NCI-H1694 (cell line): ENCODE data around the gene TBCD.
"Not testable (repeated sequence)": the region's sequence is repeated elsewhere in the genome, so short reads cannot be mapped to it uniquely, and the experiment has no call there.

Source experiments
- DNase-seq: peaks from one replicate; lab custom pipeline; 2025; lab: John Stamatoyannopoulos, UW

TBCD gene

DNA sequence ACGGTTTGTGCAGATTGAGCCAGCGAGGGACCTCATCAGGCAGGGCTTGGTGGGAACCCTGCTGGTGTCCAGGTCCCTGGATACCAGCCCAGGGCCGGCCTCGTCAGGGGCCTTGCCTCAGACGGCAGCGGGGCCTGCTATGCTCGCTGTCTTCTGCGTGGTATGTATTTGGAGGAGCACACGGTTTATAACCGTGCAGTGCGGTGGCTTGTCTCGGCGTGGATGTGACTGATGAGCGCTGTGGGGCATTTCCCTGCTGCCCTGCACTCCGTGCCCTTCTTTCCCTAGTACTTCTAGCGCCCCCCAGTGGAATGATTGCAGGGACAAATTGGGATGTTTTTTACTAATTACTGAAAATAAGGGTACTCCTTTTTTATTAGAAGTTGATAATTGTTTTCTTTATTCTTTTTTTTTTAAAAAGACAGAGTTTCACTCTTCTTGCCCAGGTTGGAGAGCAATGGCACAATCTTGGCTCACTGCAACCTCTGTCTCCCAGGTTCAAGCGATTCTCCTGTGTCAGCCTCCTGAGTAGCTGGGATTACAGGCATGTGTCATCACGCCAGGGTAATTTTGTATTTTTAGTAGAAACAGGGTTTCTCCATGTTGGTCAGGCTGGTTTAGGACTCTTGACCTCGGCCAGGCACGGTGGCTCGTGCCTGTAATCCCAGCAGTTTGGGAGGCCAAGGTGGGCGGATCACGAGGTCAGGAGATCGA lies 15.3 kb downstream of the TBCD start:
- peak; percentile 81 for DNase-seq

DNA sequence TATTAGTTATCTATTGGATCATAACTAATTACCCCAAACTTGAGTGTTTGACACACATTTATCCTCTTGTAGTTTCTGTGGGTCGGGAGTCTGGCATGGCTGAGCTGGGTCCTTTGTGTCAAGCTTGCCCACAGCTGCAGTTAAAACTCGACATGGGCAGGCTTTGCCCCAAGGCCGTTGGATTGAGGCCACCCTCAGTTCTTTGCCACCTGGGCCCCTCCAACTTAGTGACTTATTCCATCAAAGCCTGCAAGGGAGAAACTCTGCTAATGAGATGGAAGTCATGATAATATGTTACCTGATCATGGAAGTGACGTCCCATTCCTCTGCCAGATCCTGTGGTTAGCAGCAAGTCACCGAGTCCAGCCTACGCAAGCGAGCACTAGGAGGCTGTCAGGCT lies 17.2 kb downstream of the TBCD start:
- DNase-seq: no peak

DNA sequence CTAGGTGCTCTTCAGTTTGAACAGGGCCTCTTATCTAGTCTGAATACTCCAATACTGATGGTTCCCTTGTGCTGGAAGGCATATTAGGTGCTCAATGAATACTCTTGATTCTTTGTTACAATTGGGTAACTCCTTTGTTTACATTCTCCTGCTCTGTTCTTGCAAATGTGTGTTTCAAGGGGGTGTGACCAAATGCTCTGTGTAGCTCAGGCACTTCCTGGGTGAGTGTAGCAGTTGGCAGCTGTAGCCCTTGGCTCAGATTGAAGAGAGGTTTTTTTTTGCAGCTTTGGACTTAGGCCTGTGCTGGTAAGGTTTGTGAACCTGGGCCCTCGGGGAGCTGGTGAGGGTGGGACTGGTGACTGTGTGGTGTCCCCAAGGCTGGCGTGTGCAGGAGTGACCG lies 20.2 kb downstream of the TBCD start:
- no peak for DNase-seq

DNA sequence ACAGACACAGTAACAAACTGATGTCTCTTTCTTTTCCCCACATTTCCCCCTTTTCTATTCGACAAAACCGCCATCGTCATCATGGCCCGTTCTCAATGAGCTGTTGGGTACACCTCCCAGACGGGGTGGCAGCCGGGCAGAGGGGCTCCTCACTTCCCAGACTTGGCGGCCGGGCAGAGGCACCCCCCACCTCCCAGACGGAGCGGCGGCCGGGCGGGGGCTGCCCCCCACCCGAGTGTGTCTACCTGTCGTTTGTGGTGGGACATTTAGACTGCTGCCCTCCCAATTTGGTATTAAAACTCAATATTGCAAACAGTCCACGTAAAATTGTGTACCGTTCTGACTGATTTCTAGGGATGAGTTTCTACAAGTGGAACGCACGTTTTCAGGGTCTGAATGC lies 22.6 kb downstream of the TBCD start:
- DNase-seq: not testable (repeated sequence)

DNA sequence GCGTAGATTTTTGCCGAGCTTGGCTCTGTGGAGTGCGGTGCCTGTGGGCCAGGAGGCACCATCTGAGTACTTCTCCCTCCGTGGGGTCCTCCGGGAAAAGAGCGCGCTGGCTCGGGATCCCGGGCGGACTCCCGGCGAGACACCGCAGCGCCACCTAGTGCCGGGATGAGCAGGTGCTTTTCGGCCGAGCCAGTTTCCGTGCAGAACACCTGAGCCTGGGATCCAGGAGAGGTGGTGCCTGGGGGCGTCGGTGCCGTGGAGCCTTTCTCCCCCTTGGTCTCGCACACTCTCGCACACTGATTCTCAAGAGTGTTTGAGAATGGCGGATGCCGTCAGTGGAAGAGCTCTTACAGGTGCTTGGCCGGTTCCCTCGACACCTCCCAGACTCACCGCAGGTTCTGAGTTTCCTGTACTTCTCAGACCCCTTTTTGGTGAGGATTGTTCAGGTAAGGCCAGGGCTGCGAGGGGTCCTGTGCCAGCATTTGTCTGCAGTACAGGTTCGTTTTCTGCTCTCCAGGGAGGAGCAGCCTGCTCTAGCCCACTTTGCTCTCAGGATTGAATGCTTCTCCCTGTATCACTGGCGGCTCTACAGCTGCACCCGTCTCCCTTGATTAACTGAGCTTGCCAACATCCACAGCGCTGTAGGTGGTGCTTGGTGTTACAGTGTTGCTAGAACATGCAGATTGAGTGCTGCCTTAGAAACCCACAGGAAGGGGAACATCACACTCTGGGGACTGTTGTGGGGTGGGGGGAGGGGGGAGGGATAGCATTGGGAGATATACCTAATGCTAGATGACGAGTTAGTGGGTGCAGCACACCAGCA lies 23.3 kb downstream of the TBCD start:
- peak; percentile 11 for DNase-seq

DNA sequence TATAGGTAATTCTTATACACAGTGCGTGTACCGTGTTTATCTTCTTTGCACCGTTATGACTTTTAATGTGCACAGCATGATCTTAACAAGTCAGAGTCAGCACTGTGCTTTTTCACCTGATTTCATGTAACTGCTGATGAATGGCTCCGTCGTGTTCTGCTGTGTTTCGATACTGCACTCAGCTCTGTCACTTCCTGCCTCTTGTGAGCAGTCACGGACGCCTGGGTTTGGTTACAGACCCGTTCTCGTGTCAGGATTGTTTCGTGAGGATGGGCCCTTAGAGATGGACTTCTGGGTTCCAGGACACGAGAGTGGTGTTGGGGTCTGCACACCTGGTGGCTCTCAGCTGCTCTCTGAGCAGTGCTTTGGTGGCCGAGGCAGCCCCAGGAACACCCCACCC lies 24.6 kb downstream of the TBCD start:
- no peak for DNase-seq

DNA sequence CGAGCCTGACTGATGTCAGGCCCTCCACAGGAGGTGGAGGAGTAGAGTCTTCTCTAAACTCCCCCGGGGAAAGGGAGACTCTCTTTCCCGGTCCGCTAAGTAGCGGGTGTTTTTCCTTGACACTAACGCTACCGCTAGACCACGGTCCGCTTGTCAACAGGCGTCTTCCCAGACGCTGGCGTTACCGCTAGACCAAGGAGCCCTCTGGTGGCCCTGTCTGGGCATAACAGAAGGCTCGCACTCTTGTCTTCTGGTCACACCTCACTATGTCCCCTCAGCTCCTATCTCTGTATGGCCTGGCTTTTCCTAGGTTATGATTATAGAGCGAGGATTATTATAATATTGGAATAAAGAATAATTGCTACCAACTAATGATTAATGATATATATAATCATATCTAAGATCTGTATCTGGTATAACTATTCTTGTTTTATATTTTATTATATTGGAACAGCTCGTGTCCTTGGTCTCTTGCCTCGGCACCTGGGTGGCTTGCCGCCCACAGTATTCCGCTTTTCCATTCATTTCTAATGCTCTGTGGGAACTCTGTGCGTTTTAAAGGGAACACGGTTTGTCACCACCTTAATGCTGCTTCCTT lies 26.0 kb downstream of the TBCD start:
- DNase-seq: not testable (repeated sequence)

DNA sequence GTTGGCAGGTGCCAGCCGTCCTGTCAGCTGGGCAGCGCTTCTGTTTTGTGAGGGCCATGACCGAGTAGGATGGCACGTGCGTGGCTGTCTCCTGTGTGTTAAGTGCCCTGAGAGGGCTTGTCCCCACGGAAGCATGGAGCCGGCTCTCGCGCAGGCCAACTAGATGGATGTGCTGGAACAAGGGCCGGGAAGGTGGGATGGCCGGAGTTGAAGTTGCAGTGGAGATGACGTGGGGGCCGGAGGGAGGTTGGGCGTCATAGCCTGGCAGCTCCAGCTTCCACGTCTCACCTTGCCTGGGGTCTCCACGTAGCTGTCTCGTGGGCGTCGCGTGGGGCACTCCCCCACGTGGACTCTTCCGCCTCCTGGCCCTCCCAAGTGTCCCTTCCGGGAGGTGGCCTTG lies 27.7 kb downstream of the TBCD start:
- no peak for DNase-seq

DNA sequence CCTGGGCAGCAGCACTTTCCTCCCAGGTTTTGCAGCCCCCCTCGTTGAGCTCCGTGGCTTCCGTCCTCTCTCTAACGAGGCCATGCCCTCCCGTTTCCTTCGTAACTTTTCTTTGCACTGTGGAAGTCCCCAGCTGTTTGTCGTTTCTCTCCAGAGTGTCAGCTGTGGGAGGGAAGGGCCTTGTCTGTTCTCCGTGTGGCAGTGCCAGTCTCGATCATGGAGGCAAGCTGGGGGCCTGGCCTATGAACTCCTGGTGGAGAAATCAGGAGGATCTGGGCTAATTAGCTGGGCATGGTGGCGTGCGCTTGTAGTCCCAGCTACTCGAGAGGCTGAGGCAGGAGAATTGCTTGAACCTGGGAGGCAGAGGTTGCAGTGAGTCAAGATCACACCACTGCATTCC lies 28.3 kb downstream of the TBCD start:
- DNase-seq: no peak

DNA sequence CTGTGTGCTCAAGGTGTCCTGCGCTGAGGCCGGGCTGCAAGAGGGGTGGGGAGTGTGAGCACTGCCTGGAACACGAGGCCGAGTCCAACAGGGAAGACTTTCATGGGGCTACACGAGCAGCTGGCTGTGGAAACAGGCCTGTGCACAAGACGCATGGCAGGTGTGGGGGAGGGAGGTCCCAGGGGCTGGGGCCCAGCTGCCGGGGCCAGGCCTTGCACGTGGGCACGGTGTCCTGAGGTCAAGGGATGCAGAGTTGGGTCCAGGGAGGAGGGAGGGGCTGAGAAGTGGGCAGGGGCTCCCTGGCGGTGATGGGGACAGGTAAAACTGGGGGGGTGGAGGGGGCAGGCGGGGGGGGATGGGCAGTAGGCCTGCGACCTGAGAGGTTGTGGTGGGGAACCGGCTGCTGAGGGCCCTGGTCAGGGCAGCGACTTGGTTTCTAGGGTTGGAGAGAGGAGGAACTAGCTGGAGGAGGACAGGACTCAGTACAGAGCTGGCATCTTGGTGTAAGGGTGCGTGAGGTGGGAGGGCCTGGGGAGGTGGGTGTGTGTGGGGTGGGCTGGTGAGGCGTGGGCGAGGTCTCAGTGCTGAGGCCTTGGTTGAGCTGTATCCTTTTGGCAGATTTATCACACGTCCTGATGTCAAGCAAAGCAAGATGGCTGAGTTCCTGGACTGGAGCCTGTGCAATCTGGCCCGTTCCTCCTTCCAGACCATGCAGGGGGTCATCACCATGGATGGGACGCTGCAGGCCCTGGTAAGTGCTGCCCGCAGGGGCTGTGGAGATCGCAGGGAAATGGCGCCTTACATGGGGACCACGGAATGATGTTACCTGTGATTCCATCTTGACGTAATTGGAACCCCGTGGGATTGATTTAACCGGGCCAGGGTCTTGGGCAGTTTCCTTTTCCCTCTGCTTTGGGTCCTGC lies 29.4 kb downstream of the TBCD start:
- no peak for DNase-seq

DNA sequence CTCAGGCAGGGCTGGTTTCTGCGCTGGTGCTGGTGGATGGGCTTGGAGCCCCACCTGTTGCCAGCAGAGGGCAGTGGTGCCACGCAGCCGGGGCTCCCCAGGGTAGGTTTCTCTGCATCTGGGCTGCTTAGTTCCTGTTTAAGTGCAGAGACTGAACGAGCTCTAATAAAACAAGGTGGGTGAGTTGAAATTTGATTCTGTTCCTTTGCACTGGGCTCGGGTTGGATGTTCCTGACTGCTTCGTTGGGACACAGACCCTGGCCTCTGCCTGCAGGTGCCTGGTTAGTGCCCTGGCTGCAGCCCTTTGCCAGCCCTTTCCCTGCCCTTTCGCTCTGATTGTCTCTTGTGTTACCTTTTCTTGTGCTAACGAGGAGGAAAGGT lies 30.0 kb downstream of the TBCD start:
- DNase-seq: peak; percentile 83

DNA sequence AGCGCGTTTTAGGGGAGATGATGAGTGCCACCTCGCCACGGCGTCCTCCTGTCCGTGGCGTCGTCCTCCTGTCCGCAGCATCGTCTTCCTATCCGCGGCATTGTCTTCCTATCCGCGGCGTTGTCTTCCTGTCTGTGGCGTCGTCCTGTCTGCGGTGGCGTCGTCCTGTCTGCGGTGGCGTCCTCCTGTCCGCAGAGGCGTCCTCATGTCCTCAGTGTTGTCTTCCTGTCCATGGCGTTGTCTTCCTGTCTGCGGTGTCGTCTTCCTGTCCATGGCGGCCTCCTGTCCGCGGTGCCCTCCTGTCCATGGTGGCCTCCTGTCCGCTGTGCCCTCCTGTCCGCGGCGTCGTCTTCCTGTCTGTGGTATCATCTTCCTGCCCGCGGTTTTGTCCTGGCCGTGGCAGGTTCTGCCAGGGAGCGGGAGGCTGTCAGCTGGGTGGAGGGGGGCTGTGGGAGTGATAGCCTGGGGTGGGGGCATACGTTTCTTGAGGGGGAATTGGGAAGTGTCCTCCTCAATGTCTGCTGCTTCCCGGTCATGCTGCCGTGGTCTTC lies 30.9 kb downstream of the TBCD start:
- no peak for DNase-seq

DNA sequence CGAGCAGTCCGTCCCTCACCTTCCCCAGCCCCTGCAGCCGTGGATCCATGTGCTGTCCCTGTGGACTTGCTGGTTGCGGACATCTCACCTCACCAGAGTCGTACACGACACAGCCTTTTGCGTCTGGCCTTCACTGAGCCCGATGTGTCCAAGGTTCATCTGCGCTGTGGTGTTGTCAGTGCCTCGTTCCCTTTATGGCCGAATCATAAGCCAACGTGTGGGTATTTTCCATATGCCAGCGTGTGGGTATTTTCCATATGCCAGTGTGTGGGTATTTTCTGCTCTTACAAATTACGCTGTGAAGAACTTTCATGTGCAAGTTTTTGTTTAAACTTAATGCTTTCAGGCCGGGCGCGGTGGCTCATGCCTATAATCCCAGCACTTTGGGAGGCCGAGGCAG lies 31.6 kb downstream of the TBCD start:
- DNase-seq: no peak

DNA sequence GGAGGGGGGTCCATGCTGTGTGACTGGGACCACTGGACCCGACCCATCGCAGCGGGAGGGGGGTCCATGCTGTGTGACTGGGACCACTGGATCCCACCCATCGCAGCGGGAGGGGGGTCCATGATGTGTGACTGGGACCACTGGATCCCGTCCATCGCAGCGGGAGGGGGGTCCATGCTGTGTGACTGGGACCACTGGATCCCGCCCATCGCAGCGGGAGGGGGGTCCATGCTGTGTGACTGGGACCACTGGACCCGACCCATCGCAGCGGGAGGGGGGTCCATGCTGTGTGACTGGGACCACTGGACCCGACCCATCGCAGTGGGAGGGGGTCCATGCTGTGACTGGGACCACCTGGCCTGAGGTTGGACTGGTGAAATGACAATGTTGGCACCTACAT lies 33.7 kb downstream of the TBCD start:
- not testable (repeated sequence) for DNase-seq

DNA sequence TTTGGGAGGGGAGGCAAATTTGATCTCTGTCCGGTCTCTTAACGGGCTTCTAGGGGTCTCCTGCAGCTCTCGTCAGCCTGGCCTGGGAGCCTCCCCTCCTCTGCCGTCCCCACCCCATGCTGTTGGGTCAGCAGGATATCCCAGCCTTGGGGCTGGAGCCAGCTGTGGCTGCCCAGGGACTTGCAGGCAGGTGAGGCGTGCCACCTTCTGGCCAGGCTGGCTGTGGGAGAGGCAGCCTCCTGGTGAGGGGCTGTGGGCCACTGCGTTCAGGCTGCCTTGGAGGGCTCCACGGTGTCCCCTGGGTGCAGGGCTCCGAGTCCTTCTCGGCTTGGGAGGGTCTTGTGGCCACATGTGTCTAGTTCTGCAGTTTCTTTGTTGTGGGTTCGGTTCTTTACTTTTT lies 34.6 kb downstream of the TBCD start:
- DNase-seq: no peak

DNA sequence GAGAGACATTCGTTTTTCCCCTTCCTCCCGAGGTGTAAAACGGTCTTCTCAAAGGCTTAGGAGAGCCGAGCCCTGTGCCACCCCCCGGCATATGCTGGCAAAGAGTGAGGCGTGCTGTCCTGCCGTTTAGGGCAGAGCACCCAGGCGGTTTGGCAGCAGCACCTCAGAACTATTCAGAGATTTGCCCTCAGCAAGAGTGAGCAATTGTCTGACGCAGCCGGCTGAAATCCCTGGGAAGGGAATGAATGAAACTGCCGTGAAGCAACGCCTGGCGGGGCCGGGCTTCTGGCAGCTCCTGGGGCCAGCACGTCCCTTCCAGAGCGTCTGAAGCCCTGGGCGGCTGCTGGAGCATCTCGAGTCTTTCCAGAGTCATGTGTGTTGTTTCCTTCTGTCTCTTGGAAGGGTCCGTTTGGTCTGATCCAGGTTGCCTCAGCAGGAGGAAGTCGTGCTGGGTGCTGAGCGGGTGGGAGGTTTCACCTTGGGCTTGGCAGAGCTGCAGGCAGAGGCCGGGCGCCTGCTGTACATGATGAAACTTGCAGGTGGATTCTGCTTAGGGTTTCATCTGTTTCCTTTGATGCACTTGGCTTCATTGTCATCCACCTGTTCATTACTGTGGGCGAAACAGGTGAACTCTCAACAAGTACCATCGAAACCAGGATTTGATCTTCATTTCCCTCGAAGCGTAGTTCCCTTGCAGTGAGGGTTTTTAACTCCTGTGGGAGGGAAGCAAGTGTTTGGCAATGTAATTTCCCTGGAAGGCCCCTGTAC lies 35.4 kb downstream of the TBCD start:
- no peak for DNase-seq

DNA sequence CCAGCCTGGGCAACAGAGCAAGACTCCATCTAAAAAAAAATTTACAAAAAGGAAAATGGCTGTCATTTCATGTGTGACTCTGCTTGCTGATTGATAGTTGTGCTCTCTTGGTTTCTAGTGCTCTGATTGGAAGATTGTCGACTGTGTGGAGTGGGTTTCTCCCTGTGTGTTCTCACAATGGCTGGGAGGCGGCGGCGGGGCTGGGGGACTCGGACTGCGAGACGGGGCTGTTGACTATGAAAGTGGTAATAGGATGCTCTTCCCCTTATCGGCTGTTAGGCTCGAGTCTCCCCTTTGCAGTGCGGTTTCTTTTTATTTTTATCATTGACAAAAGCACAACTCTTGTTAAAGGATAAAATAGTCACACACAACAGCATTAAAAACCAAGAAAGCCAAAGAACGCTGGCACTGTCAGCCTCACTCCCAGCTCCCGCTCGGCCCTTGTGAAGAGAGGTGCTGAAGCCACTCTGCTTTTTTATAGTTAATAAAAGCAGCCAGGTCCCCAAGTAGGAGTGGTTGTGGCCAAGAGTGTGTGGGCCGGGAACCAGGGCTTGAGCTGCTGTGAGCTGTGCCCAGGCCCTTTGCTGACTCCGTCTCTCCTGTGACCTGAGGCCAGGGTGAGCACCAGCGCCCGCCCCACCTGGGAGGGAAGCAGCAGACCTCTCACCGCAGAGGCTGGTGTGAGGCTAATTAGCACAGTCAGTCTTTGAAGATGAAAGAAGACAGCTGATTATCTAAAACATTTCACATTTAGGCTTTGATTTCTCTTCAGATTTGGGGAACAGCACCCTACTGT lies 36.5 kb downstream of the TBCD start:
- no peak for DNase-seq

DNA sequence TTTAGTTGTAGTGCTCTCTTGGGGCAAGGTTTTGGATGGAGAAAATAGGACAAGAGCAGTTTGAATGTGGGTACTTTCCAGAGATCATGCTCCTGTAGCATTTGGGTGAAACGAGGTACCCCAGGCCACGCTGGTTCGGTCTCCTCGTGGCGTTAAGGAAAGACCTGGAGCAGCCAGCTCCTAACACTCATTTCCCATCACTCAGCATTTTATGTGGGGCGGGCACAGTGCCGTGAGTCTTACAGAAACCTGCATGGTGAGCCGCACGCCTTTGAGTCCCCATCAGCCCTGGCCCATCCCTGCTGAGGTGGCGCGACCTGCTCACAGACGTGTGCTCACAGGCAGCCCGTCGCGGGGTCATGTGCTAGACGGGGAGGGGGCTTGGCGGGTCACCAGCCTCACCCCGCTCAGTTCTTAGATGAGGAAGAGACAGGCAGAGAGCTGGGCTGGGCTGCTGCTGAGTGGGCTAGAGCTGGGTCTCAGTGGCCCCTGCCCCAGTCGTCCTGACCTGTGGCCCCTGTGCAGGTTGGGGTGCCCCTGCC lies 37.3 kb downstream of the TBCD start:
- no peak for DNase-seq

DNA sequence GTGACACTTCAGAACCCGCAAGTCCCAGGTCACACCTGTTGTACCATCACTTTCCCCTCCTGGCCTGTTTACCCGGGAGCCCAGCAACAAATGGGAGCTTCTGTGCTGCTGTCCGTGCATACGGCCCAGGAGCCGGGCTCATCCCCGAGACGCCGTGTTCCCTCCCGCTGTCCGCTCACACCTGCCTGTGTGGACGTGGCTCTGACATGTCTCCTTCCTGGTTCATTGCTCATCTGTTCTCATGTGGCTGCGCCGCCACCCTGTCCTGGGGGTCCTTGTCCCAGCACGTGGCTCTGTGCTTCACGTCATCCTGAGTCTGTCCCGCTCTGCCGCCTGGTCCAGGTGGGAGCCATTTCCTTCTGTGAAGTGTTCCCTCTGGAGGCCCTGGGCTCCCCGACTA lies 37.9 kb downstream of the TBCD start:
- DNase-seq: no peak

DNA sequence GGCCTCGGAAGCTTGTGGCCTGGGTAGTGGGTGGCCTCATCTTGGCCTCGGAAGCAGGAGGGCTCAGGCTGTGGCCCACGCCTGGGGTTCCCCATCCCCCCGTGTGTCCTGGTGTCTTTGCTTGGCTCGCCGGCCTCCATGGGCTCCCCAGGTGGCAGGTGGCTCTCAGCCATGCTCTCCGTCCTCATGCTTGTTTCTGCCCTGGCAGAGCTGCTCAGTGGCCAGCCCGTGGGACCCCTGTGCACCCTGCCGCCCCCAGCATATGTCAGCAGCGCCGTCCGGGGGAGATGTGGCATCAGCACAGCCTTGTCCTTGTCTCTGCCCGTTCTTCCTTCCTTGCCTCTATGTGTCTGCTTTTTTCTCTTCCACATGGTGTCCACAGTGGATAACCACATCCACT lies 38.5 kb downstream of the TBCD start:
- DNase-seq: no peak
